GM19193 (cell line): ENCODE measurements around the gene ARHGDIB.

Experiments
- POLR2A ChIP-seq: IDR thresholded peaks from 4 replicates; pipeline ENCODE4 v1.6.1; 2011; ENCODE audit not compliant: insufficient read depth, insufficient read length; ENCODE audit errors: extremely low read depth

The ARHGDIB gene

DNA sequence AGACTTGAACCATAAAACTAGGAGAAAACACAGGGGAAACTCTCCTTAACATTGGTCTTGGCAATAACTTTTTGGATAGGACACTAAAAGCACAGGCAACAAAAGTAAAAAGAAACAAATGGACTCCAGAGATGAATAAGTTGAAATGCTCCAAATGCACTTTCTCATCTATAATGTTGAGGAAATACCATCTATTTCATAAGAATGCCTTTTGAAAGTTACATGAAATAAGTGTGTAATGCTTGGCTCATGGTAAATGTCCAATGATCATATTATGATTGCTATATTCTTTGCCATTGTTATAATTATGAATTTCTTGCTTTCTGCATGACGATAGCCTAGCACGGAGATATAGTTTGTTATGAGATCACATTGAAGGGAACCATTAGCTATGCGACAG lies 31.3 kb upstream of the ARHGDIB start:
- TF ChIP-seq POLR2A, result no peak

- no peak for TF ChIP-seq POLR2A
Measured at GRCh38 chr12:14991069-14991468, 29.7 kb upstream of the ARHGDIB start.

- TF ChIP-seq POLR2A, result no peak
Measured at GRCh38 chr12:14989790-14990189, 28.4 kb upstream of the ARHGDIB start.

GRCh38 chr12:14988035-14988434 lies 26.6 kb upstream of the ARHGDIB start:
- no peak for TF ChIP-seq POLR2A

- TF ChIP-seq POLR2A, result no peak
Measured at GRCh38 chr12:14986449-14986848, 25.0 kb upstream of the ARHGDIB start.

DNA sequence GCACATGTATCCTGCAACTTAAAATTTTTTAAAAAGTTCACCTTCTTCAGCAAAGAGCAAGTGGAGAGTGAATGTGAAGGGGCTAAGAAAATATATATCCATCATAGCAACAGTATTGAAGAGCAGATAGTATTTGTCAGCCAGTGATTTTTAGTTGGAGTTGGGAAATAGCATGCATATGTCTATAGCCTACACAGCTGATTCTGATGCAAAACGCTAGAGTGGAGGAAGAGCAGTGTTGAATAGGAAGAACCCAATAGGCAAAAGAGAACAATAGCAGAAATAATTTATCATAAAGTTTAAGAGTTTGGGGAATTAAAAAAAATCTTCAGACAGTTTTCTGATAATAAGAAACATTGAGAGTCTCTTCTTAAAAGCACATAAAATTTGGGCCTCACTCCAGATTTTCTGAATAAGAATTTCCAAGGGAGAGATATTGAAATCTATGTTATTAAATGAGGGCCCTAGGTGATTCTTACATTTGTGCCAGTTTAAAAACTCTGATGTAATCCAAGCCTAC lies 23.4 kb upstream of the ARHGDIB start:
- TF ChIP-seq POLR2A, result no peak

DNA sequence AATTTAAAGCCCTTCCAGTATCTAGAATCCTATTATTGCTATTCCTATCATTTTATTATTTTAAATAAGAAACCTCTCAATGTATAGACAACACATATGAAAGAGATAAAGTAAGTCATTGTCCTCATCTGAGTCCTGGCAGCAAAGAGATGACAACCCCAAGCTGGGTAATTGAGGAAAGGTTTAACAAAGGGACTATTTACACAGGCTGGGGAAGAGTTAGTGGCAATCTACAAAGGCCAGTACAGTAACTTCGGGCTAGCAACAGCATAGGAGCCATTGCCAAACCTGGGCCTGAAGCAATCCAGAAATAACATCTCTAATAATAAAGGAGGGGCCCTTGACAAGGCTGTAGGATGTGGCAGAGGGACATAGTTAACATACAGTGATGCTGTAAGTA lies 22.6 kb upstream of the ARHGDIB start:
- no peak for TF ChIP-seq POLR2A

DNA sequence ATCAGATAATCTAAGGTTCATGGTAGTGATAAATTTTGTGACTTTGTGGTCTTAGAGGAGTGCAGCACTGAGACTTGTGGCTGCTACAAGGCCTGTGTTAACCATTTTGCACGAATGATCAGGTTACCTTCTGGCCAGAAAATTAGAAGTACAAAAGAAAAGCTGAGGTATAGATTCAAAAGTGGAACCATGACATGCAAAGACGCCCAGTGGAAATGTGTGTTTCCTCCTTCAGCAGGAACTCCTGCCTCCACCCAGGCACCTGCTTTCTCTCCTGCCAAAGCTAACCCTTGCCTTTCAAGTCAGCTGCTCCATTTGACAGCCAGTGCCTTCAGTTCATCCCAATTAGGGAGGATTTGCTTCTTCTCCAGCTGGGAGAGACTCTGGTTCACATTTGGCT lies 21.6 kb upstream of the ARHGDIB start:
- no peak for TF ChIP-seq POLR2A

GRCh38 chr12:14982562-14982961 lies 21.2 kb upstream of the ARHGDIB start:
- no peak for TF ChIP-seq POLR2A

- TF ChIP-seq POLR2A, result no peak
Measured at GRCh38 chr12:14981049-14981448, 19.6 kb upstream of the ARHGDIB start.

GRCh38 chr12:14979468-14979867 lies 18.1 kb upstream of the ARHGDIB start:
- TF ChIP-seq POLR2A, result no peak

DNA sequence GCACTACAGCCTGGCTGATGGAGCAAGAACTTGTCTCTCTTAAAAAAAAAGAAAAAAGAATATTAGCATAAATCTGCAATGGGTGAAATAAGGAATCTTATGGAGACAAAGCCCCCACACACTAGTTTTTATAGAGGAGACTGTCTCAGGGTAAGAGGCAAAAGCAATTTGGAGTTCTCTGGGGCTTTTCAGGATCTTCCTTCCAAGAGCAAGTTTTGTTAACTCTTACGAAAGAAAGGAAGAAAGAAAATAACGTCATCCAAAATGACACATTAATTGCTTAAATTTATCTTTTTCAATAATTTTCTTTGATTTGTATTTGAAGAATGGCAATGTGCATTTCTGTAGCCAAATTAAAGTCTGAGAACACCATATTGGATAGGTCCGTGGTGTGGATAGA lies 15.3 kb upstream of the ARHGDIB start:
- no peak for TF ChIP-seq POLR2A

GRCh38 chr12:14975457-14975856 lies 14.1 kb upstream of the ARHGDIB start:
- no peak for TF ChIP-seq POLR2A

- TF ChIP-seq POLR2A, result no peak
Measured at GRCh38 chr12:14974633-14975032, 13.2 kb upstream of the ARHGDIB start.

GRCh38 chr12:14972816-14973215 lies 11.4 kb upstream of the ARHGDIB start, which contains the start of gene PDE6H:
Gene PDE6H (plus strand): TSS chr12:14973042. CDS start chr12:14978013, 4,971 bp downstream.
- TF ChIP-seq POLR2A, result no peak

- no peak for TF ChIP-seq POLR2A
Measured at GRCh38 chr12:14970473-14970872, 9.1 kb upstream of the ARHGDIB start.

GRCh38 chr12:14968478-14968877 lies 7.1 kb upstream of the ARHGDIB start:
- no peak for TF ChIP-seq POLR2A
